ENCODE data around the gene SAMSN1. TPM values are rescaled to one million over a fixed set of nuclear protein-coding genes. Genes with fewer than 3 reads are reported as not detected.

Gene SAMSN1
- total and polyA plus RNA-seq, 2 of the 8 experiments (the other 6 are each of a cell fraction or from before 2014, with no cell fraction given), result 0.50 to 3.0 TPM

- Histone ChIP-seq H2BK120ac (replicated peaks; ENCODE audit: low read depth, low read length) (no peak overlapping the region), H3K4me3 (ENCODE audit: extremely low read depth in 1 of 4, insufficient read depth in 2 of 4, low read depth in 3 of 4, low read length in 4 of 4) (no peak overlapping the region), H3K23me2 (ENCODE audit: low read depth, low read length) (no peaks in the 10 kb centered on the region), H3K9me3 (ENCODE audit: insufficient read depth in 2 of 2, low read depth in 1 of 2, low read length in 1 of 2) (no peaks in the 10 kb centered on the region; a peak in 1 of 4 replicates), H4K91ac (replicated peaks; ENCODE audit: insufficient read length, low read length) (no peak overlapping the region), H4K20me1 (replicated peaks in 1 of 2; ENCODE audit: control insufficient read depth in 1 of 2, insufficient read depth in 2 of 2, low read length in 2 of 2) (no peaks in the 10 kb centered on the region), H3K23ac (ENCODE audit: insufficient read length) (no peak overlapping the region), H2AFZ (ENCODE audit: low read length) (no peak overlapping the region), H3K4ac (replicated peaks; ENCODE audit: insufficient read length, low read depth, low read length) (no peak overlapping the region), H2BK20ac (ENCODE audit: low read length) (no peak overlapping the region), H3K9ac (replicated peaks in 1 of 4; ENCODE audit: extremely low read depth in 1 of 4, low read depth in 3 of 4, low read length in 3 of 4) (no peak overlapping the region), H3K79me2 (ENCODE audit: control insufficient read depth in 1 of 2, insufficient read depth in 2 of 2, low read length in 2 of 2) (no peaks in the 10 kb centered on the region), H2BK15ac (ENCODE audit: low read length) (no peak overlapping the region), H2BK12ac (ENCODE audit: low read depth, low read length) (no peak overlapping the region), H3K4me2 (ENCODE audit: insufficient read depth in 1 of 2, low read depth in 2 of 2, low read length in 2 of 2) (no peak overlapping the region), H3K14ac (ENCODE audit: insufficient read length) (no peak overlapping the region), H2AK5ac (ENCODE audit: low read depth, low read length) (no peak overlapping the region), H3K4me1 (replicated peaks in 1 of 4; ENCODE audit: control insufficient read depth in 3 of 4, insufficient read depth in 4 of 4, low read length in 3 of 4) (no peaks in the 10 kb centered on the region), H3K79me1 (ENCODE audit: low read depth, low read length) (no peaks in the 10 kb centered on the region), H4K8ac (ENCODE audit: extremely low read depth, insufficient read depth, low read length) (no peak overlapping the region), H4K5ac (ENCODE audit: insufficient read length, low read depth, low read length) (no peak overlapping the region), H3K36me3 (ENCODE audit: control insufficient read depth in 2 of 4, insufficient read depth in 4 of 4, low read length in 3 of 4) (no peaks in the 10 kb centered on the region), H3K56ac (replicated peaks; ENCODE audit: insufficient read length, low read depth, low read length) (no peak overlapping the region), H3K27ac (ENCODE audit: low read depth, low read length) (no peak overlapping the region), H3K18ac (ENCODE audit: extremely low read depth, low read length) (no peak overlapping the region), H2BK5ac (ENCODE audit: low read depth, low read length) (no peak overlapping the region), H3K27me3 (replicated peaks in 1 of 4; ENCODE audit: control insufficient read depth in 3 of 4, extremely low read depth in 1 of 4, insufficient read depth in 3 of 4, low read length in 3 of 4) (no peaks in the 10 kb centered on the region)
- ChIA-PET POLR2A (ENCODE audit: partially characterized antibody) (no interaction called here), CTCF (ENCODE audit: partially characterized antibody) (no interaction called here)
- WGBS, 2 experiments (ENCODE audit: extremely low coverage in 1 of 2, insufficient coverage in 1 of 2, insufficient read length in 1 of 2, insufficient replicate concordance in 2 of 2, low coverage in 1 of 2, low lambda C conversion rate in 2 of 2, missing lambda C conversion rate in 1 of 2), result 97% methylated on average over 3 of the region's 3 CpGs; no CpG with 5 or more reads in 1 of the 2 experiments
- no peak for TF ChIP-seq BACH1 (IDR thresholded peaks at IDR 0.05; ENCODE audit: low read length)
- no peak for TF ChIP-seq SP2 (IDR thresholded peaks at IDR 0.05; ENCODE audit: low read length)
- no peak for TF ChIP-seq CREB1 (IDR thresholded peaks at IDR 0.05)
- no peak for TF ChIP-seq GABPA (IDR thresholded peaks at IDR 0.05; ENCODE audit: borderline replicate concordance, insufficient read depth, low read length)
- no peak for TF ChIP-seq SAP30 (IDR thresholded peaks at IDR 0.05; ENCODE audit: insufficient read depth, insufficient replicate concordance, low read length)
- TF ChIP-seq BCL11A (IDR thresholded peaks at IDR 0.05; ENCODE audit: low read depth in 2 of 2, low read length in 2 of 2), result no peak
- TF ChIP-seq PHF8 (conservative IDR thresholded peaks at IDR 0.05; ENCODE audit: low read depth, low read length), result no peak
- DNase-seq (ENCODE audit: low read depth in 1 of 2, low spot score in 2 of 2) (no peak), FAIRE-seq (no peak)
These were observed 19.9 kb downstream of the SAMSN1 start for GRCh38 chr21:14526199-14526598.

Data from H1 (cell line).